HL-60/S4 (cell line): ENCODE measurements around the gene LSM3.

ENCODE experiments used
- in situ Hi-C: fragments of 300-500 bp; cut with MboI; formaldehyde crosslinking; loops from 2 replicates; pipeline ENCODE4 v1.14.3; 2022; ENCODE audit warnings: low sequenced_read_pairs

Gene LSM3

GRCh38 chr3:14156201-14156600, 22.4 kb upstream of the LSM3 start:
- in situ Hi-C loops, result no loop called here

GRCh38 chr3:14156843-14157561, 21.6 kb upstream of the LSM3 start:
- in situ Hi-C loops, result no loop called here

GRCh38 chr3:14157951-14158350, 20.7 kb upstream of the LSM3 start:
- in situ Hi-C loops, result no loop called here

- in situ Hi-C loops, result no loop called here
Measured at GRCh38 chr3:14158370-14158769, 20.2 kb upstream of the LSM3 start.

GRCh38 chr3:14159426-14159825, 19.2 kb upstream of the LSM3 start:
- in situ Hi-C loops, result no loop called here

- in situ Hi-C loops, result no loop called here
Measured at GRCh38 chr3:14161282-14161681, 17.3 kb upstream of the LSM3 start.

- in situ Hi-C loops, result no loop called here
Measured at GRCh38 chr3:14162178-14162577, 16.4 kb upstream of the LSM3 start.

- in situ Hi-C loops, result no loop called here
Measured at GRCh38 chr3:14166877-14167603, 11.6 kb upstream of the LSM3 start.

GRCh38 chr3:14169435-14169834, 9.2 kb upstream of the LSM3 start:
- in situ Hi-C loops, result no loop called here

GRCh38 chr3:14169871-14170270, 8.7 kb upstream of the LSM3 start:
- in situ Hi-C loops, result no loop called here

GRCh38 chr3:14170531-14171159, 8.0 kb upstream of the LSM3 start:
- in situ Hi-C loops, result no loop called here

GRCh38 chr3:14172496-14172895, 6.1 kb upstream of the LSM3 start:
- in situ Hi-C loops, result no loop called here

- in situ Hi-C loops, result no loop called here
Measured at GRCh38 chr3:14174483-14174882, 4.1 kb upstream of the LSM3 start.

- in situ Hi-C loops, result no loop called here
Measured at GRCh38 chr3:14175383-14176037, 3.1 kb upstream of the LSM3 start.

GRCh38 chr3:14177580-14178246, 904 bp upstream of the LSM3 start:
- in situ Hi-C loops, result no loop called here

- in situ Hi-C loops, result no loop called here
Measured at GRCh38 chr3:14179114-14179465, 473 bp downstream of the LSM3 start.

- in situ Hi-C loops, result no loop called here
Measured at GRCh38 chr3:14179795-14180194, 1.2 kb downstream of the LSM3 start.

GRCh38 chr3:14181253-14181652, 2.6 kb downstream of the LSM3 start:
- in situ Hi-C loops, result no loop called here

GRCh38 chr3:14183015-14183577, 4.5 kb downstream of the LSM3 start:
- in situ Hi-C loops, result no loop called here

GRCh38 chr3:14186854-14187458, 8.3 kb downstream of the LSM3 start:
- in situ Hi-C loops, result no loop called here
